Measurements from ENCODE around the gene STIL. TPM values are rescaled to one million over a fixed set of nuclear protein-coding genes. Genes with fewer than 3 reads are reported as not detected.
A peak's percentile ranks its signal among the peaks of the same experiment; 100 is the strongest.
"Not testable (repeated sequence)": the region's sequence is repeated elsewhere in the genome, so short reads cannot be mapped to it uniquely, and the experiment has no call there.

Gene STIL
- total RNA-seq, 1 donor from 2014 or later: 5.4 TPM

GRCh38 chr1:47209725-47210325 is 104.1 kb downstream of the STIL start:
- TF ChIP-seq CTCF (IDR thresholded peaks at IDR 0.05; ENCODE audit: partially characterized antibody, unreplicated experiment): no peak
- peaks cover 5% of the 10 kb centered on the region for H3K27me3 Mint-ChIP-seq (ENCODE audit: unreplicated experiment)
- no peak for DNase-seq
- no peak overlapping the region for H3K4me3 Mint-ChIP-seq (ENCODE audit: unreplicated experiment)
- H3K9me3 Mint-ChIP-seq (ENCODE audit: unreplicated experiment): peaks cover 4% of the 10 kb centered on the region
- H3K27ac Mint-ChIP-seq (ENCODE audit: unreplicated experiment): no peak overlapping the region
- H3K36me3 Mint-ChIP-seq (ENCODE audit: unreplicated experiment): peaks cover 4% of the 10 kb centered on the region
- H3K4me1 Mint-ChIP-seq (ENCODE audit: low read depth, unreplicated experiment): peaks cover 6% of the 10 kb centered on the region

GRCh38 chr1:47209091-47209490 is 104.9 kb downstream of the STIL start:
- Mint-ChIP-seq H3K36me3 (ENCODE audit: unreplicated experiment) (peaks cover 4% of the 10 kb centered on the region), H3K4me1 (ENCODE audit: low read depth, unreplicated experiment) (peaks cover 6% of the 10 kb centered on the region), H3K4me3 (ENCODE audit: unreplicated experiment) (no peak overlapping the region), H3K27me3 (ENCODE audit: unreplicated experiment) (peaks cover 5% of the 10 kb centered on the region), H3K27ac (ENCODE audit: unreplicated experiment) (peak overlapping the region; percentile 30), H3K9me3 (ENCODE audit: unreplicated experiment) (peaks cover 4% of the 10 kb centered on the region)
- no peak for TF ChIP-seq CTCF (IDR thresholded peaks at IDR 0.05; ENCODE audit: partially characterized antibody, unreplicated experiment)
- no peak for DNase-seq

- no peak for DNase-seq
- TF ChIP-seq CTCF (IDR thresholded peaks at IDR 0.05; ENCODE audit: partially characterized antibody, unreplicated experiment): no peak
- Mint-ChIP-seq H3K36me3 (ENCODE audit: unreplicated experiment) (peaks cover 4% of the 10 kb centered on the region), H3K4me3 (ENCODE audit: unreplicated experiment) (no peak overlapping the region), H3K27ac (ENCODE audit: unreplicated experiment) (no peak overlapping the region), H3K4me1 (ENCODE audit: low read depth, unreplicated experiment) (peaks cover 6% of the 10 kb centered on the region), H3K27me3 (ENCODE audit: unreplicated experiment) (peaks cover 5% of the 10 kb centered on the region), H3K9me3 (ENCODE audit: unreplicated experiment) (peaks cover 8% of the 10 kb centered on the region)
Measured at GRCh38 chr1:47208374-47208850, 105.5 kb downstream of the STIL start.

- no peak for TF ChIP-seq CTCF (IDR thresholded peaks at IDR 0.05; ENCODE audit: partially characterized antibody, unreplicated experiment)
- no peak overlapping the region for H3K27ac Mint-ChIP-seq (ENCODE audit: unreplicated experiment)
- no peak overlapping the region for H3K4me3 Mint-ChIP-seq (ENCODE audit: unreplicated experiment)
- H3K36me3 Mint-ChIP-seq (ENCODE audit: unreplicated experiment): peaks cover 4% of the 10 kb centered on the region
- no peak for DNase-seq
- H3K27me3 Mint-ChIP-seq (ENCODE audit: unreplicated experiment): peaks cover 5% of the 10 kb centered on the region
- peaks cover 12% of the 10 kb centered on the region for H3K9me3 Mint-ChIP-seq (ENCODE audit: unreplicated experiment)
- H3K4me1 Mint-ChIP-seq (ENCODE audit: low read depth, unreplicated experiment): peaks cover 6% of the 10 kb centered on the region
Measured at GRCh38 chr1:47207803-47208373, 106.1 kb downstream of the STIL start.

- peaks cover 5% of the 10 kb centered on the region for H3K27me3 Mint-ChIP-seq (ENCODE audit: unreplicated experiment)
- H3K4me1 Mint-ChIP-seq (ENCODE audit: low read depth, unreplicated experiment): peaks cover 6% of the 10 kb centered on the region
- H3K27ac Mint-ChIP-seq (ENCODE audit: unreplicated experiment): no peak overlapping the region
- H3K36me3 Mint-ChIP-seq (ENCODE audit: unreplicated experiment): peaks cover 4% of the 10 kb centered on the region
- no peak overlapping the region for H3K4me3 Mint-ChIP-seq (ENCODE audit: unreplicated experiment)
- no peak for TF ChIP-seq CTCF (IDR thresholded peaks at IDR 0.05; ENCODE audit: partially characterized antibody, unreplicated experiment)
- no peak for DNase-seq
- peaks cover 12% of the 10 kb centered on the region for H3K9me3 Mint-ChIP-seq (ENCODE audit: unreplicated experiment)
Measured at GRCh38 chr1:47205918-47206317, 108.0 kb downstream of the STIL start.

- DNase-seq; H3K27ac Mint-ChIP-seq (ENCODE audit: unreplicated experiment); H3K27me3 Mint-ChIP-seq (ENCODE audit: unreplicated experiment); H3K4me3 Mint-ChIP-seq (ENCODE audit: unreplicated experiment); H3K36me3 Mint-ChIP-seq (ENCODE audit: unreplicated experiment); H3K4me1 Mint-ChIP-seq (ENCODE audit: low read depth, unreplicated experiment): not testable (repeated sequence)
- peaks cover 12% of the 10 kb centered on the region for H3K9me3 Mint-ChIP-seq (ENCODE audit: unreplicated experiment)
Measured at GRCh38 chr1:47203504-47203903, 110.4 kb downstream of the STIL start.

All from glutamatergic neuron (in vitro differentiated cells).